Right atrium auricular region (tissue), 2 donors: ENCODE results near the gene TPM4. TPM values are rescaled to one million over a fixed set of nuclear protein-coding genes. Genes with fewer than 3 reads are reported as not detected.

Experiments used
- DNase-seq: peaks from one replicate; pipeline ENCODE4 v3.0.0-alpha.2; 2019; ENCODE audit warnings: low spot score
- H3K27ac ChIP-seq, 2 donors: fragments of 200-600 bp; sonication (generic); 1 replicate in 1 of 2; 2 replicates in 1 of 2; pipeline ENCODE4 v1.5.1; 2016 to 2019
- H3K27me3 ChIP-seq, 2 donors: fragments of 200-600 bp; sonication (generic); one replicate each; pipeline versions ENCODE4 v1.5.1 to v1.6.0; 2017 to 2019
- H3K36me3 ChIP-seq: fragments of 200-600 bp; sonication (generic); one replicate; pipeline ENCODE4 v1.5.1; 2016
- H3K4me1 ChIP-seq, 2 donors: fragments of 200-600 bp; sonication (generic); one replicate each; pipeline versions ENCODE4 v1.5.1 to v1.6.0; 2017 to 2019
- H3K4me3 ChIP-seq, 2 donors: fragments of 200-600 bp; sonication (generic); 1 replicate in 1 of 2; 2 replicates in 1 of 2; pipeline ENCODE4 v1.5.1; 2017 to 2019; ENCODE audit warnings: mild to moderate bottlenecking in 1 of 2, moderate library complexity in 1 of 2
- H3K9me3 ChIP-seq, 2 donors: fragments of 200-600 bp; sonication (generic); one replicate each; pipeline ENCODE4 v1.5.1; 2019
- total RNA-seq, 2 donors: library from RNA; depleted of rRNA; stranded (reverse); fragments of >200 nt; gene quantifications; one replicate each; pipeline ENCODE4 v1.1.0, GENCODE V29; 2016
- TF ChIP-seq, protein P1 (sequence below), 2 donors: fragments of 200-600 bp; sonication (generic); IDR thresholded peaks; one replicate each; pipeline ENCODE4 v1.5.1; 2019; ENCODE audit warnings: antibody characterized with exemption in 2 of 2

Gene TPM4
- total RNA-seq, 2 donors from 2014 or later, result 163 to 194 TPM

DNA sequence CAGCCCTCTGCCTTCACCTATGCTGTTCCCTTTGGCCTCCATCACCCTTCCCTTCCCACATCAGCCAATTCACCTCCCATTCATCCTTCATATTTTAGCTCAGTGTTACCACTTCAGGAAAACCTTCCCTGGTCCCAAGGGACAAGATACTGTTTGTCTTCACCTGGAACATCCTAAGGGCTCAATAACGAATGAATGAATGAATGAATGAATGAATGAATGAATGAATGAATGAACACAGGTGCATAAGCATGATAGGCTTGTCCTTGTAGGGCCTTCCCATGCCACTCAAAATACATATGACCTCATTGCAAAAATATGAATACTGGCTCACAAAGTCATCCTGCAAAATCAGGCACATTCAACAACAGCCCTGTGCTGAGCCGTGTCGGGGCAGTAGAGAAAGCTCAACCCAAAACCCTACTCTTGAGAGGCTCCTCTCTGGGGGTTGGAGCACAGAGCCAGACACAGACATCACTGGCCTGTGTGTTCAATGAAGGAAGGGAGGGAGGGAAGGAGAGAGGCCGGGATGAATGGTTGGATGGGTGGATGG, 33.7 kb upstream of the TPM4 start:
- H3K4me3 ChIP-seq, result no peak overlapping the region
- no peaks in the 10 kb centered on the region for H3K9me3 ChIP-seq
- no peaks in the 10 kb centered on the region for H3K36me3 ChIP-seq
- no peak for DNase-seq
- H3K27me3 ChIP-seq, result no peaks in the 10 kb centered on the region
- peaks cover 0 to 3% of the 10 kb centered on the region in 2 donors for H3K4me1 ChIP-seq
- H3K27ac ChIP-seq, result no peak overlapping the region
- TF ChIP-seq, protein P1, sequence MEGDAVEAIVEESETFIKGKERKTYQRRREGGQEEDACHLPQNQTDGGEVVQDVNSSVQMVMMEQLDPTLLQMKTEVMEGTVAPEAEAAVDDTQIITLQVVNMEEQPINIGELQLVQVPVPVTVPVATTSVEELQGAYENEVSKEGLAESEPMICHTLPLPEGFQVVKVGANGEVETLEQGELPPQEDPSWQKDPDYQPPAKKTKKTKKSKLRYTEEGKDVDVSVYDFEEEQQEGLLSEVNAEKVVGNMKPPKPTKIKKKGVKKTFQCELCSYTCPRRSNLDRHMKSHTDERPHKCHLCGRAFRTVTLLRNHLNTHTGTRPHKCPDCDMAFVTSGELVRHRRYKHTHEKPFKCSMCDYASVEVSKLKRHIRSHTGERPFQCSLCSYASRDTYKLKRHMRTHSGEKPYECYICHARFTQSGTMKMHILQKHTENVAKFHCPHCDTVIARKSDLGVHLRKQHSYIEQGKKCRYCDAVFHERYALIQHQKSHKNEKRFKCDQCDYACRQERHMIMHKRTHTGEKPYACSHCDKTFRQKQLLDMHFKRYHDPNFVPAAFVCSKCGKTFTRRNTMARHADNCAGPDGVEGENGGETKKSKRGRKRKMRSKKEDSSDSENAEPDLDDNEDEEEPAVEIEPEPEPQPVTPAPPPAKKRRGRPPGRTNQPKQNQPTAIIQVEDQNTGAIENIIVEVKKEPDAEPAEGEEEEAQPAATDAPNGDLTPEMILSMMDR (IDR thresholded peaks at IDR 0.05), result no peak

DNA sequence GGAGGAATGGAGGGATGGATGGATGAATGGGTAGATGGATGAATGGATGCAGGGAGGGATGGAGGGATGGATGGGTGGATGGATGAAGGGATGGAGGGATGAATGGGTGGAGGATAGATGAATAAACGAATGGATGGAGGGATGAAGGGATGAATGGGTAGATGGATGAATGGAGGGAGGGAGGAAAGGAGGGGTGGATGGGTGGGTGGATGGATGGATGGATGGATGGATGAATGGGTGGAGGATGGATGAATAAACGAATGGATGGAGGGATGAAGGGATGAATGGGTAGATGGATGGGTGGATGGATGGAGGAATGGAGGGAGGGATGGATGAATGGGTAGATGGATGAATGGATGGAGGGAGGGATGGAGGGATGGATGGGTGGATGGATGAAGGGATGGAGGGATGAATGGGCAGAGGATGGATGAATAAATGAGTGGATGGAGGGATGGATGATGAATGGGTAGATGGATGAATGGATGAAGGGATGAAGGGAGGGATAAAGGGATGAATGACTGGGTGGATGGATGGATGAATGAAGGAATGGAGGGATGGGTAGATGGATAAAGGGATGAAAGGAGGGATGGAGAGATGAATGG, 33.0 kb upstream of the TPM4 start:
- no peak overlapping the region for H3K27ac ChIP-seq
- no peaks in the 10 kb centered on the region for H3K9me3 ChIP-seq
- no peaks in the 10 kb centered on the region for H3K36me3 ChIP-seq
- peaks cover 0 to 3% of the 10 kb centered on the region in 2 donors for H3K4me1 ChIP-seq
- DNase-seq, result no peak
- TF ChIP-seq, protein P1 (IDR thresholded peaks at IDR 0.05), result no peak
- no peaks in the 10 kb centered on the region for H3K27me3 ChIP-seq
- H3K4me3 ChIP-seq, result no peak overlapping the region

DNA sequence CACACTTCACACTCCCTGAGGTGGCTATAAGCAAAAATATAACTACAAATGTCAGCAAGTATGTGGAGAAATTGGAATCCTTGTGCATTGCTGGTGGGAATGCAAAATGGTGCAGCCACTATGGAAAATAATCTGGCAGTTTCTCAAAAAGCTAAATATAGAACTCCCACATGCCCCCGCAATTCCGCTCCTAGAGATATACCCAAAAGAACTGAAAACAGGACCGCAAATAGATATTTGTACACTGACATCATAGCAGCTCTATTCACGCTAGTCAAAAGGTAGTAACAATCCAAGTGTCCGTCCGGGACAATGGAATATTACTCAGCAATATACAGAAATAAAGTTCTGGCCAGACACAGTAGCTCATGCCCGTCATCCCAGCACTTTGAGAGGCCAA, 31.5 kb upstream of the TPM4 start:
- no peak overlapping the region for H3K4me3 ChIP-seq
- no peaks in the 10 kb centered on the region for H3K36me3 ChIP-seq
- H3K27ac ChIP-seq, result no peak overlapping the region
- peaks cover 0 to 3% of the 10 kb centered on the region in 2 donors for H3K4me1 ChIP-seq
- no peaks in the 10 kb centered on the region for H3K9me3 ChIP-seq
- TF ChIP-seq, protein P1 (IDR thresholded peaks at IDR 0.05), result no peak
- DNase-seq, result no peak
- no peaks in the 10 kb centered on the region for H3K27me3 ChIP-seq

DNA sequence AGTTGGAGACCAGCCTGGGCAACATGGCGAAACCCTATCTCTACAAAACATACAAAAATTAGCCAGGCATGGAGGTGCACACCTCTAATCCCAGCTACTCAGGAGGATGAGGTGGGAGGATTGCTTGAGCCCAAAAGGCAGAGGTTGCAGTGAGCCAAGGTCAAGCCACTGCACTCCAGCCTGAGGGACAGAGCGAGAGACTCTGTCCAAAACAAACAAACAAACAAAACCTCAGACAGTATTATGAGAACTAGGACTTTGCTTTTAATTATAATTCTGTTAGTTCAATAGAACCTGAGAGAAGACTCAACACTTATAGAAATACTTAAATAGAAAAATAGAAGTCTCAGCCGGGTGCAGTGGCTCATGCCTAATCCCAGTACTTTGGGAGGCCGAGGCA, 31.1 kb upstream of the TPM4 start:
- Histone ChIP-seq H3K9me3 (no peaks in the 10 kb centered on the region), H3K27me3 (no peaks in the 10 kb centered on the region), H3K4me3 (no peak overlapping the region), H3K36me3 (no peaks in the 10 kb centered on the region), H3K4me1 (peaks cover 0 to 3% of the 10 kb centered on the region in 2 donors), H3K27ac (no peak overlapping the region)
- no peak for DNase-seq
- TF ChIP-seq, protein P1 (IDR thresholded peaks at IDR 0.05), result no peak

DNA sequence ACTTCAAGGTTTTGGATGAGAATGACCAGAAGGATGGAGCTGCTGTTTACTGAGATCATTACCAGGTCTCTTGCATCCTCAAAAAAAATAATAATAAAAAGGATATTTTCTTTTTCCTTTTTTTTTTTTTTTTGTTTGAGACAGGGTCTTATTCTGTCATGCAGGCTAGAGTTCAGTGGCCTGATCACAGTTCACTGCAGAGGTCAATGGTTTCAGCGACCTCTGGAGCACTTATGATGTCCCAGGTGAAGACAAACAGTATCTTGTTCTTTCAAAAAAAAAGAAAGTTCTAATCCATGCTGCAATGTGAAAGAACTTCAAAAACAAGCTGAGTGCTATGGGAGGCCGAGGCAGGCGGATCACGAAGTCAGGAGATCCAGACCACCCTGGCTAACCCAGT, 30.4 kb upstream of the TPM4 start:
- Histone ChIP-seq H3K27me3 (no peaks in the 10 kb centered on the region), H3K9me3 (no peaks in the 10 kb centered on the region), H3K36me3 (no peaks in the 10 kb centered on the region), H3K4me3 (no peak overlapping the region), H3K4me1 (peaks cover 0 to 3% of the 10 kb centered on the region in 2 donors), H3K27ac (no peak overlapping the region)
- no peak for DNase-seq
- TF ChIP-seq, protein P1 (IDR thresholded peaks at IDR 0.05), result no peak

DNA sequence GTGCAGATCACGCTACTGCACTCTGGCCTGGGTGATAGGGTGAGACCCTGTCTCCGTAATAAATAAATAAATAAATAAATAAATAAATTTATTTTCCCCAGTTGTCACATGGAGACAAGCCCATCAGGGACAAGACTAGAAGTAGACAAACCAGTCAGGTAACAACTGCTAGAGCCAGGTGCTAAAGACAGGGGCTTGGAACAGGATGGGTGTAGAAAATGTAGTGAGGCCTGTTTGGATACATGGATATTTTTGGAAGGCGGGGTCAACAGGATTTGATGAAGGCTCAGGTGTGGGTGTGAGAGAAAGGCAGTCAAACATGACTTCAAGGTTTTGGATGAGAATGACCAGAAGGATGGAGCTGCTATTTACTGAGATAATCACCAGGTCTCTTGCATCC, 27.7 kb upstream of the TPM4 start:
- no peaks in the 10 kb centered on the region for H3K4me1 ChIP-seq
- H3K36me3 ChIP-seq, result no peaks in the 10 kb centered on the region
- TF ChIP-seq, protein P1 (IDR thresholded peaks at IDR 0.05), result no peak
- DNase-seq, result no peak
- H3K27me3 ChIP-seq, result no peaks in the 10 kb centered on the region
- H3K9me3 ChIP-seq, result no peaks in the 10 kb centered on the region
- H3K4me3 ChIP-seq, result no peak overlapping the region
- H3K27ac ChIP-seq, result no peak overlapping the region
